Amygdala (tissue), 56 donors: Measurements from ENCODE around the gene SMYD5.

Experiments
- DNase-seq, 56 donors: peaks; one replicate each; lab custom pipeline; 2025; lab: John Stamatoyannopoulos, UW

SMYD5 gene

DNA sequence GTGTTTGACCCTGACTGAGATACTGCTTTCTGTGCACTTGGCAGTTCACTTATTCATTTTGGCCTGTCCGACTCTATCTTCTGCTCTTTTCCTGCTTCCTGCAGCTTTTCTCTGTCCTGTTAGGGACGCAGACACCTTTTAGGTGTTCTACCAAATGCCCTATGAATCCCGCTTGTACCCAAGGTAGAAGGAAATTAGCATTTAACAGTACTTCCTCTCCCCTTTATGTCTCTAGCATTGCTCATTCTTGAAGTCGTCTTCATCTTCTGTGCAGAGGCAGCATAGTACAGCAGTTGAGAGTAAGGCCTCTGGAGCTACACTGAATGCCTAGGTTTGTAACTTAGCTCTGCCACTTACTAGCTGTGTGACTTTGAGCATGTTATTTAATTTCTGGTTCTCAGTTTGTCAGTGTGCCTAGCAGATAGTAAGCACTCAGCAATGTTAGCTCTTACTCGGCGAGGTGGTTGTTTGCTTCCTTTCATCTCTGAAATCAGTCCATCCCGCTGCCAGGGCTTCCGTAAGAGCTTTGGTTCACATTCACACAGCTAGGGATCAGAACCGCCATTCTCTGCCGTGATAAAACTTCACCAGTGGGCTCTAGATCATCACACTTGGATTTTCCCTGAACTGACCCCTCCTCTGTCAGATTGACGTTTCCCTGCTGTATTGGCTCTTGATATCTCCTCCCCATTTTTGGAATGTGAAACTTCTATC, 21.4 kb downstream of the SMYD5 start:
- DNase-seq: no peak

DNA sequence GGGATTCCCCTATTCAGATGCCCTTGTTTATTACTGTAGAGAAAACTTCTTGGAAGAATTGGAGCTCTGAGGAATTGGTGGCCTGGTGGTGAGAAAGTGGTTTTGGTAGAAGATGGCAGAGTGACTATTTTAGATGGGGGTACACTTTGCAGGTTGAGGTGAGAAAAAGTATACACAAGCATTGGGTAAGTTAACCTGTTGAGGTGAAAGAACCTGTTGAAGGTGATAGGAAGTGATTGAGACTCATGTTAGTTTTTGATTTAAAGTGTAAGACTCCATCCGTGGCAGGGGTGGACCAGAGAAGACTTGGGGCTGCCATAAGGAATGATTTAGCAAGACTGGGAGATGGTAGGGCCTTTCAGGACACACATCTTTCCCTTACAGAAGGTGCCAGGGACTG, 23.1 kb downstream of the SMYD5 start:
- DNase-seq: no peak

DNA sequence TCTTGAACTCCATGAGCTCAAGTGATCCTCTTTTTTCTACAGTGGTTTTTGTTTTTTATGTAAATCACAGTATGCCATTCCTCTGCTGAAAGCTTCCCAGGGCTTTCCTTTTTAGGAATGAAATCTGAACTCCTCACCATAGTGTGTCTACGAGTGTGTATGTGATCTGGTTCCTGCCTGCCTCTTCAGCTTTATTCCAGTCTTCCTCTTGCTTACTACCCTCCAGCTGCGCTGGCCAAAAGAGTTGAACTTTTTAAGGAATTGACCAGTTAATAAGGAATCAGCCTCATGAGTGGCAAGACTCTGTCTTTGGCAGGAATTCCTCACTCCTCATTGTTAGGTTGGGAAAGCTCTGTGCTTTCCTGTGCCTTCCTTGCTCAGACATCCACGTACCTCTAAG, 24.1 kb downstream of the SMYD5 start:
- DNase-seq: no peak

DNA sequence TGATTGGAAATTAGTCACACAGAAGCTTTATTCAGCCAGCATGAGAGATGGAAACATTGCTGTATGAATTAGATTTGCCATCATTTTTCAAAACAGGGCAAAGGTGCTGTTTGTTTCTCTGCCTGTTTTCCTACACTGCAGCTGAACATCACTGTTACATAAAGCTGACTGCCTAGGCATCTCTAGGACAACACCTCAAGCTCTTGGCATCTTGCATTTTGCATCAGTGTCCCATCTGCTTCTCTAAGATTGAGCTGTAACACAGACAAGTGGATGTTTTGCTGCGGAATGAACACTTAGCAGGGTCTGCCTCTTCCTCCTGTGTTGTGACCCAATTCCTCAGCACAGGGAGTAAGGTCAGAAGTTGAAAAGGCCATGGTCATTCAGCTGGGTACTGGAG, 24.9 kb downstream of the SMYD5 start:
- peak in 1 of 56 donors; percentile 9 for DNase-seq

DNA sequence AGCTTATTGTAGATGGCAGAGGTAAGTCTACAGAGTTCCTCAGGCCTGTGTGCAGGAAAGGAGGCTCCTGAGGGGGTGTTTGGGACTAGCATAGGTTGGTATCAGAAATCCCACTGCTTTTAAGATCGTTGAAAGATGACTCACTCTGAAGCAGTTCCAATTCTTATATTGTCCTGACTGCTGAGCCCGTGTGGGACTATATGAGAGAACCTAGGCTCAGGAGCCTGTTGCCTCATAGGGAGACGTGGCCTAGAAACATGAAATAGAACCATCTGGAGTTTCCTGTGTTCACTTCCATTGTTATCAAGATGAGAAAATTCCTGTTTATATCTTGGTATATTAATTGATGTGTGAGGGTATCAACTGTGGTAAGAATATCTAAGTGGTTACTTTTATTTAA, 25.7 kb downstream of the SMYD5 start:
- DNase-seq: no peak

DNA sequence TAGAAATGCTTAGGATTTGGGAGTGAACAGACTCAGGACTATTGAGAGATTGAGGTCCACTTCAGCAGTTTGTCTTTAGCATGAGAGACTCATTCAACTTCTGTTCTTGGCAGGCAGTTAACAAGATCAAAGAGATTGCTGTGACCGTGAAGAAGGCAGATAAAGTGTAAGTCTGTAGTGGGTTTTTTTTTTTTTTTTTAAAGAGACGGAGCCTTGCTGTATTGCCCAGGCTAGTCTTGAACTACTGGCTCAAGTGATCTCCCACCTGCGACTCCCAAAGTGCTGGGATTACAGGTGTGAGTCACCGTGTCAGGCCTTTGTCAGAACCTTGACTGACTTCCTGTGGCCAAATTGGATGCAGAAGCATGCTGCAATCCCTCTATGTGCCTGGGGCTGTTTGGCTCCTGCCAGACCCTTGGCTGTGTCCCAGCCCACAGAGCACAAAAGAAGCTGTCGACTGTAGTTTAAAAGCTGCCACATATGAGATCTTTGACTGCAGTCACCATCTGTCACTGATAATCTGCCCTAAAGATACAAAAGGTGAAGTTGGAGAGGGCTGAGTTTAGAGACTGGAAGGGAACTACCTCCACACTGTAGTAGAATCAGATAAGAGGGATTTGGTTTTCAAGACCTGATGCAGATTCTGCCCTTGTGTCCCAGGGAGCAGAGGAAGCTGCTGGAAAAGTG, 30.0 kb downstream of the SMYD5 start:
- no peak for DNase-seq

DNA sequence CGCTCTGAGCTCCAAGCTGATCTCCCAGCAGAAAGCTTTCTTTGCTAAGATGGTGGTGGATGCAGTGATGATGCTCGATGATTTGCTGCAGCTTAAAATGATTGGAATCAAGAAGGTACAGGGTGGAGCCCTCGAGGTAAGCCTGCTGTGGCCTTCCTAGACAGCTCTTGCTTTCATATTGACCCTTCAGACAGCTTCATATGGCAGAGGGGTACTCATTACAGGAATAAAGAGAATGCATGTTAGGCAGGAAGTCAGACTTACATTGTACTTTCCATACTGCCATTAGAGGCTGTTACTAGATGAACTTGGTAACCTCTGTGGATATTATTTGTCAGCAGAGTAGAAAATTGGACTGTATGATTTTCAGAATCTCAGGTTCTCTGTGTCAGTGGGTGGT, 30.5 kb downstream of the SMYD5 start:
- DNase-seq: no peak

DNA sequence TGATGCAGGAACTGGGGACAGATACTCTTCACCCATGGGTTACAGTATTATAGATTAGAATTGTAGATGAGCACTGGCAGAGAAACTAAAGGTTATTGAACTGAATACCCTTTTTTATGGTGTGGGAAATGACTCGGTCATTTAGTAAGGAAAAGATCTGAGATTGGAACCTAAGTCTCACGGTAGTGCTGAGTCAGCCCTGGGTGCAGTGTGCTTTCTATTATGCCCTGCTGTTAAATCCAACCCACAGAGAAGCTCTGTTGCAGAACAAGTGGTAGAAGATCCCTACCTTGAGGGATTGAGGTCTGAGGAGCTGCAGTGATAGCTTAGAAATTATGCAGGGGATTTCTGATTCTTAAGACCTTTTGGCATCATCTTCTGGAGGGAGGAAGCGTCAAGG, 32.8 kb downstream of the SMYD5 start:
- DNase-seq: no peak

DNA sequence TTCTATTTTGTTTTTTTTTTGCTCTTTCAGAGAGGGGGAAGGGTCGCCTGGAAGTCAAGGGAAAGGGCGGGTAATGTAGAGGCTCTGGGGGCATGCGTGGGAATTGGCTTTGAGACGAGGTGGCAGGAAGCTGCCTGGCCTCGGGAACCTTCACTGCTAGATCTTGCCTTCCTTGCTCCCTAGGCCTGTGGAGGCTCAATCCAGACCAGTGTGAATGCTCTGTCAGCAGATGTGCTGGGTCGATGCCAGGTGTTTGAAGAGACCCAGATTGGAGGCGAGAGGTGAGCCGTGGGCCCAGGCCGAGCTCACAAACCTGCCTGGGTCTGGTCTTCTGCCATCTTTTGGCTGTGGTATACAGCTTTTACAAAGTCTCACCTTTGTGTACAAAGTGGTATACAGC, 35.6 kb downstream of the SMYD5 start:
- no peak for DNase-seq

DNA sequence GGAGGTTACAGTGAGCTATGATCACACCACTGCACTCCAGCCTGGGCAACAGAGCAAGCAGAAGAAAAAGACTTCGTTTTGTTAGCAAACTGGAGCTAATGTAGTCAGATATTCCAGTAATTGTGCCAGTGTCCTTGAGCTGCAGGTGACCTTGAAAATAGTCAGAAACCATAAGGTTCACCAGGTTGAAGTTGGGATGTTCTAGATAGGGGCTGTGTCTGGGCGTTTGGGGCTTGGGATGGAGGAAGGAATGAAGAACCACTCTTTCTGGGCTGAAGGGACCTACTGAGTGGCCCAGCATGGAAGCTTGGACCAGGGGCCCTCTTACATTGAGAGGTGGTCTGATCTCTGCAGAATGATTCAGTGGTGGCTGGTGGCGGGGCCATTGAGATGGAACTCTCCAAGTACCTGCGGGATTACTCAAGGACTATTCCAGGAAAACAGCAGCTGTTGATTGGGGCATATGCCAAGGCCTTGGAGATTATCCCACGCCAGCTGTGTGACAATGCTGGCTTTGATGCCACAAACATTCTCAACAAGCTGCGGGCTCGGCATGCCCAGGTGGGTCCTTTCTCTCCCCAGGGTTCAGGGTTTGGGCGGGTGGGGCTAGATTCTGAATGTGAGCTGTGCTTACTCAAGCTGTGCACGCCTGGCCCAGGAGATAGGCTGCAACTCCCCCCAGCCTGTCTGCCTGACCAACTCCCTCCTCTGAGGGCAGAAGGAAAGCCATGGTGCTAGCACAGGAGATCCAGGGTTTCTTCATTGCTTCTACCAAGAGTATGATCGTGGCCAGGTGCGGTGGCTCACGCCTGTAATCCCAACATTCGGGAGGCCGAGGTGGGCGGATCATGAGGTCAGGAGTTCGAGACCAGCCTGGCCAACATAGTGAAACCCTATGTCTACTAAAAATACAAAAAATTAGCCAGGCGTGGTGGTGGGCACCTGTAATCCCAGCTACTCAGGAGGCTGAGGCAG, 37.1 kb downstream of the SMYD5 start:
- DNase-seq: no peak

DNA sequence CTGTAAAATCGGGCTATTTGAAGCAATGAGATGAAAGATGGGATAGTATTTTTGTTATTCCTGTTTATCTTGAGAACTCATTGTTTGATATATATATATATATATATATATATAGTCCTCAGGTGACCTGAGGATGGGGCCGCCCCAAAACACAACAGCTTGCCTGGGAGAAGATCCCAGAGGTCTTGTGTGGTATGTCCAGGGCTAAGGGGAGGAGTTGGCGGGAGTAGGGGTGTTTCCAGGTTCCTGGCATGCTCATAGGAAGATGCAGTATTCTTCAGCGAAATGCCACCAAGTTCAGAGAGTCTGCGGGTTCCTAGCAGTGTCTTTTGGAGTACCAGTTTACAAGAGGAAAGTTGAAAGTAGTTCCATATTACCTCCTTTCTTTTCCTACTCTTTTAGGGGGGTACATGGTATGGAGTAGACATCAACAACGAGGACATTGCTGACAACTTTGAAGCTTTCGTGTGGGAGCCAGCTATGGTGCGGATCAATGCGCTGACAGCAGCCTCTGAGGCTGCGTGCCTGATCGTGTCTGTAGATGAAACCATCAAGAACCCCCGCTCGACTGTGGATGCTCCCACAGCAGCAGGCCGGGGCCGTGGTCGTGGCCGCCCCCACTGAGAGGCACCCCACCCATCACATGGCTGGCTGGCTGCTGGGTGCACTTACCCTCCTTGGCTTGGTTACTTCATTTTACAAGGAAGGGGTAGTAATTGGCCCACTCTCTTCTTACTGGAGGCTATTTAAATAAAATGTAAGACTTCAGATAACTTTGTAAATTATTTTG, 38.4 kb downstream of the SMYD5 start:
- no peak for DNase-seq

DNA sequence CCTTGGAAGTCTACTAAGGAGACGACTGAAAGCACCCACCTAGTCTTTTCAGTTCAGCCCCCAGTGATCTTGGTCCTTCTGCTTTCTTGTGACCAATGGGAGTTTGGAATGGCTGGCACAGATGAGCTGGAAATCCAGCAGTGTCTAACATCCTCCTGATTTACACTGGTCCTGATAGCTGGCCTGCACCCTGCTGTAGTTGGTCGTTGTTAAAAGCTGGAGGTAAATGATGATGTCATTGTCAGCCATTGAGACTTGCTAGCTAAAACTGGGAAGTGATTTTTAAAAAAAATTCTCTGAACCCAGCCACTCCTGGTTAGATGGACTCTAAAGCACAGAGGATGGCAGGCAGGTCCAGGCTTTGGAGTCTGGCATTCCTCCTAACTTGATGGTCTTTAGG, 39.4 kb downstream of the SMYD5 start:
- DNase-seq: no peak

DNA sequence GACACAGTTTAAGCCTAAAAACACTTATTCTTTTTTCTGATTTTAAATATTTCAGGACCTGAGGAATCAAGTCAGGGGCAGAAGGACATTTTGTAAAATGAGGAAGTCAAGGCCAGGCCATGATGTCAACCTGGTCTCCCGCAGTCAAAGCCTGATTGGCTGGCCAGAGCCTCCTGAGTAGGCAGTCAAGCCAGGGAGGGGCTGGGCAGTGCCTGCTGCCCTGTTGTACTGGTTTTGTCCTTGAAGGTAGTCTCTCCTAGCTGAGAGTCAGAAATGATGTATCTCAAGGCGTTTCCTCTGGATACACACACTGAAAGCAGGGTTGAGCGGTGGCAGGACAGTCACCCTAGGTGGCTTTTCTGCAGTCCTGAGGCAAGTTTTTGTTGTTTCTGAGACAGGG, 39.9 kb downstream of the SMYD5 start:
- DNase-seq: no peak

DNA sequence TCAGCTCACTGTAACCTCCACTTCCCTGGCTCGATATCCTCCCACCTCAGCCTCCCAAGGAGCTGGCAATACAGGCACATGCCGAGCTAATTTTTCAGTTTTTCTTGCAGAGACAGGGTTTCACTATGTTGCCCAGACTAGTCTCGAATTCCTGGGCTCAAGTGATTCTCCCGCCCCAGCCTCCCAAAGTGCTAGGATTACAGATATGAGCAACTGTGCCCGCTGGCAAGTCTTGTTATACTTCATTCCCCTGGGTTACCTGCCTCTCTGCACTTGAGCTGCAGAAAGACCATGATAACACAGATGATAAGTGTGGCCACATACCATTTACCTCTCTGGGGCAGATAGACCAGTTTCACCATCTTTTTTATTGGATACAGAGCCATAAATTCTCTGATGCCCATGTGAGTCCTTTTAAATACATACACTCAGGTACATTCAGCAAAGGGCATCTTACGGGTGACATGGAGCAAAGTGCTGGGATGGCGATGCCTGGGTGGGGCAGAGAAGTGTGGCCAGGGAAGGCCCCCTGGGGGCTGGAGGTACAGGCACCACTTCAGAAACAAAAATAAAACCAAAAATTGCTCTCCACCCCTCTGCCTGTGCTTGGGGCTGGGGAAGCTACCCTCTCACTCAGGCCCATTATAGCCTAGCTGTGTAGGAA, 40.4 kb downstream of the SMYD5 start:
- DNase-seq: no peak

DNA sequence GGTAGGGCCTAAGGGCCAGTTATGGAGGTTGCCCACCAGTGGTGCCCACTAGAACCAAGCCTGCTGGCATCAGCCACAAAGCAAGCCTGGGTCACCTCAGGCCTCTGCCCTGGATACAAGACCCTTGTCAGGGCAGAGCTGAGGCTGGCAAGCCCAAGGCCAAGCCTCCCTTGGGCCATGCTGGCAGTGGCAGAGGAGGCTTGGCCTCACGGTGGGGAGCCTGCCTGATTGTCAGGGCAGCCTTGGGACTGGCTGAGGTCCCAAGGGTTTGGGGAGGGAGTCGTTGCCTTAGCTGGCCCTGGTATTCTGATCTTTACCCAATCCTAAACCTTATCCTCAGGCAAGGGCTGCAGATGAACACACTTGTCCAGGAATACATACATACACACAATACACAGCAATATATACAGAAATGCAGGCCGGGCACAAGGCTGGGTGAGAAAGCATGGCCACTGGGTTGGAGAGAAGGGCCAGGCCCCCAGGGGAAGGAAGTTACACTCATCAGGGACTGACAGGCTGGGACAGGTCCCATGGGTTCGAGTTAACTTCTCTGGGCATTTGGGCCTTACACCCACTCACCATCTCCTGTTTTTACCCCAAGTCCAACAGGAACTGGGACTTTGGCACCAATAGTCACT, 41.1 kb downstream of the SMYD5 start:
- DNase-seq: no peak

DNA sequence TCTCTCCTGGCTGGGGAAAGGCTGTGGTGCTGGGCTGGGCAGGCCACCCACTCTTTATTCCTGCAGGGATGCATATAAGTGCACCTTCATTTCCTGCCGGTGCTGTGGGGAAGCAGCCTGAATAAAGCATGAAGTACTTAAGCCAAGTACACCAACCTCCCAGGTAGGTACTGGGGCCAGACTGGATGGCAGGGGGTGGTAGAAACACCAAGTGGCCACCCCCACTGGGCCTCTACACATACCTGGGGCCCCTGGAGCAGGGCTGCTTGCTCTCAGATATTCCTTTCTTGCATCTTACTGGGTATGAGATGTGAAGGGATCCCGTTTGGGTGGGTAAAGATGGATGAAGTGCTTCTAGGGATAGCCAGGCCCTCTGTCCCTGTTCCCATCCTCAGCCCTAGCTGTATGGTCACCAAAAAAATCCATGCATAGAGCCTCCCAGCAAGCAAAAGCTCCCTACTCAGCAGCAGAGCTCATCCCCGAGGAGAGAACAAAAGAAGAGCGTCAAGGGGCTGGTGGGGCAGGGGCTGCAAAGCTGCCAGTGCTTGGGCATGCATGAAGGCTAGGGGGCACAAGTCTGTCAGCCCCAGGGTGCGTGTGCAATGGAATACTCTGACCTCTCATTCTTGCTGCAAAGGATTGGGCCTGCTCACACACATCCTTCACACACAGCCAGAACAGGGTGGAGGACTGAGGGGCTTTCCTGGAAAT, 42.0 kb downstream of the SMYD5 start:
- no peak for DNase-seq

DNA sequence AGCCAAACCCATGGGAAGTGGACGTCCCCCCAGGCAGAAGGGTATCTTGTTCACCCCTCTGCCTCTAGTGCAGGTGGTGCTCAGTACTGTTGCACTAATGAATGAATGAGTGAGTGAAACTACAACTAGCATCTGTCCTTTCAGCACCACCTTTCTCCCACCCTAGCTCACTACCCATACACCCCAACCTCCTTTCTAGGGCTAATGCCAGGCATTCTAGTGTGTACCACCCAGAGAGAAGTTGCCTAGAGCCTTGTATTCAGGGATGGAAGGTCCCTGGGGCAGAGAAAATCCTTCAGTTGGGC, 42.5 kb downstream of the SMYD5 start:
- no peak for DNase-seq

DNA sequence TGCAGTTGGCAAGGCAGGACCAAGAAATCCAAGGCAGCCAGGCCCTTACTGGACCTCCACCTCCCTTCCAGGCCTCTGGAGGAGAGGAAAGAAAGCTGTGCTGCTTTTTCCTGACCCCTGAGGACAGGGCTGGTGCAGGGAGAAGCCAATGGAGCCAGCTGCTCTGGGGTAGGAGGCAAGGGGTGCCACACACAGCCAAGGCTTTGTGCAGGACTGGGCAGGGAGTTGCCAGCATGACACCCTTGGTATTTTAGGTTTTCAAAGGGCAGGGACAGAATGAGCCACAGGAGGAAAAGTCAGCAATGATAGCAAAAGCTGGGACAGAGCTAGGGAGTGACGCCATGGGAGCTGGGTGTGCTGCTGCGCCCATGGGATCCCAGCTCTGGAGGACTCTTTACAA, 43.0 kb downstream of the SMYD5 start:
- no peak for DNase-seq
